Psoas muscle (tissue), 8 donors: ENCODE data around the gene AGR3. TPM values are rescaled to one million over a fixed set of nuclear protein-coding genes. Genes with fewer than 3 reads are reported as not detected.

Source experiments
- ATAC-seq, 4 donors: fragments of 200-7000 bp; cut with Tn5 transposase; one replicate each; pipeline ENCODE4 v1.9.1; 2020; ENCODE audit warnings: moderate library complexity in 3 of 4, mild to moderate bottlenecking in 2 of 4
- DNase-seq, 2 donors: peaks; one replicate each; pipeline ENCODE4 v3.0.0-alpha.2; 2020
- H3K27ac ChIP-seq: fragments of 200-600 bp; one replicate; pipeline ENCODE4 v1.8.0; 2022
- H3K27me3 ChIP-seq, 3 donors: fragments of 200-600 bp in 1 of 3; one replicate each; pipeline versions ENCODE4 v1.6.1 to v1.8.0; 2013 to 2022; ENCODE audit warnings: low read length in 2 of 3, mild to moderate bottlenecking in 2 of 3, moderate library complexity in 1 of 3; ENCODE audit not compliant: insufficient read depth in 3 of 3
- H3K36me3 ChIP-seq, 2 donors: fragments of 200-600 bp in 1 of 2; one replicate each; pipeline versions ENCODE4 v1.6.1 to v1.8.0; 2013 to 2022; ENCODE audit warnings: low read depth in 1 of 2, mild to moderate bottlenecking in 1 of 2, moderate library complexity in 1 of 2; ENCODE audit not compliant: insufficient read depth in 1 of 2
- H3K4me1 ChIP-seq: fragments of 200-600 bp; one replicate; pipeline ENCODE4 v1.8.0; 2022
- H3K4me3 ChIP-seq: fragments of 200-600 bp; one replicate; pipeline ENCODE4 v1.8.0; 2022; ENCODE audit warnings: mild to moderate bottlenecking
- H3K9me3 ChIP-seq: fragments of 200-600 bp; one replicate; pipeline ENCODE4 v1.8.0; 2022
- WGBS, 3 donors: extraction: QIAGEN DNeasy Blood & Tissue Kit; methylation state at CpG; one replicate each; pipeline versions ENCODE4 v1.1.6 to v1.1.7; 2013; 5-methylcytosine and 5-hydroxymethylcytosine counted together
- intact Hi-C, 2 donors: fragments of 100-400 bp; cut with DNase I; formaldehyde crosslinking; loops; one replicate each; pipeline versions ENCODE4 v1.11.0 to v1.14.2; 2022
- long read RNA-seq, 2 donors: library from polyadenylated mRNA; unstranded; transcript quantifications; one replicate each; pipeline ENCODE4 v2.0.0, GENCODE V29; 2021
- polyA plus RNA-seq, 3 donors: library from polyadenylated mRNA; stranded (reverse); fragments of 200-250 nt; gene quantifications; one replicate each; pipeline ENCODE4 v1.2.3, GENCODE V29; 2013
- total RNA-seq, 4 donors: library from RNA; stranded (reverse); fragmentation: NEBNext Ultra II Directional in 2 of 4; extraction: Animal tissue kit (Norgen Biotek cat#: 25700) in 2 of 4; gene quantifications; one replicate each; pipeline versions ENCODE4 v1.2.1 to v1.2.4, GENCODE V29; 2021 to 2023
- TF ChIP-seq, protein P1 (sequence below): fragments of 200-600 bp; IDR thresholded peaks from one replicate; pipeline ENCODE4 v1.8.0; 2022; ENCODE audit warnings: antibody characterized with exemption
- donor health status: healthy with polysubstance abuse.
- donor health status: DM: no; HTN: no; CAD: no; lungs with moderate emphysema.
- donor health status: Bipolar disorder and iron deficiency.
- donor health status: healthy.
- donor health status: DM: yes; HTN: yes; CAD: no.
- donor health status: DM: no; HTN: no; CAD: no.
- donor health status: DM: no; HTN: no; CAD: no.
- donor health status: DM: yes; HTN: yes; CAD: no.

The AGR3 gene
- total RNA-seq, result not detected
- polyA plus RNA-seq, result under 1 TPM in 1 of 3 donors, not detected in 2; 0.31 TPM
- long read RNA-seq, donor 1, result 0 reads
- long read RNA-seq, donor 2, result 0 reads

DNA sequence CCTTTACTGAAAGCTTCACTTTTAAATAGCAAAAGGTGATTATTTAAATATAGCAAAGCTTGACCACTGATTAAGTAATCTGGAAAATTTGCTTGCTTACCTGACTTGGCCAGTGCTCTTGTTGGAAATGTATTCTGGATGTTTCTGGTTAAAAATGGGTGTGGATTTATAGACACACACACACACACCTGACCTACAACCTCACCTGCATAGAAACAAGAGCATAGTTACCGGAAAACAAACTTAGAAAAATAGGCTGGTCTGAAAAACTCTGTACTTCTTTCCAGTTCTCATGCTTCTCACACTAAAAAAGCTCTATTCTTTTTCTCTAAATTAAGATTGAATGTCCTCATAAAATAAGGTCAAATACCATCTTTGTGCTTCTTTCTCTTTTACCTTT, at the start of gene AGR3:
Gene AGR3 (minus strand): TSS at position 140 of the 400 bp plus-strand sequence. CDS start 3,365 bp downstream, outside the sequence.
- TF ChIP-seq, protein P1, sequence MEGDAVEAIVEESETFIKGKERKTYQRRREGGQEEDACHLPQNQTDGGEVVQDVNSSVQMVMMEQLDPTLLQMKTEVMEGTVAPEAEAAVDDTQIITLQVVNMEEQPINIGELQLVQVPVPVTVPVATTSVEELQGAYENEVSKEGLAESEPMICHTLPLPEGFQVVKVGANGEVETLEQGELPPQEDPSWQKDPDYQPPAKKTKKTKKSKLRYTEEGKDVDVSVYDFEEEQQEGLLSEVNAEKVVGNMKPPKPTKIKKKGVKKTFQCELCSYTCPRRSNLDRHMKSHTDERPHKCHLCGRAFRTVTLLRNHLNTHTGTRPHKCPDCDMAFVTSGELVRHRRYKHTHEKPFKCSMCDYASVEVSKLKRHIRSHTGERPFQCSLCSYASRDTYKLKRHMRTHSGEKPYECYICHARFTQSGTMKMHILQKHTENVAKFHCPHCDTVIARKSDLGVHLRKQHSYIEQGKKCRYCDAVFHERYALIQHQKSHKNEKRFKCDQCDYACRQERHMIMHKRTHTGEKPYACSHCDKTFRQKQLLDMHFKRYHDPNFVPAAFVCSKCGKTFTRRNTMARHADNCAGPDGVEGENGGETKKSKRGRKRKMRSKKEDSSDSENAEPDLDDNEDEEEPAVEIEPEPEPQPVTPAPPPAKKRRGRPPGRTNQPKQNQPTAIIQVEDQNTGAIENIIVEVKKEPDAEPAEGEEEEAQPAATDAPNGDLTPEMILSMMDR, result no peak
- 87 to 97% (median 91%) methylated on average over 1 of the region's 1 CpG for WGBS, 3 donors
- Histone ChIP-seq H3K27ac (no peak within 1 kb of the TSS), H3K4me3 (no peak within 1 kb of the TSS), H3K36me3 (no peaks in the 10 kb centered on the region), H3K9me3 (no peaks in the 10 kb centered on the region), H3K4me1 (no peaks in the 10 kb centered on the region), H3K27me3 (no peaks in the 10 kb centered on the region)
- no peak for ATAC-seq
- intact Hi-C loops, result no loop called here
- no peak for DNase-seq

DNA sequence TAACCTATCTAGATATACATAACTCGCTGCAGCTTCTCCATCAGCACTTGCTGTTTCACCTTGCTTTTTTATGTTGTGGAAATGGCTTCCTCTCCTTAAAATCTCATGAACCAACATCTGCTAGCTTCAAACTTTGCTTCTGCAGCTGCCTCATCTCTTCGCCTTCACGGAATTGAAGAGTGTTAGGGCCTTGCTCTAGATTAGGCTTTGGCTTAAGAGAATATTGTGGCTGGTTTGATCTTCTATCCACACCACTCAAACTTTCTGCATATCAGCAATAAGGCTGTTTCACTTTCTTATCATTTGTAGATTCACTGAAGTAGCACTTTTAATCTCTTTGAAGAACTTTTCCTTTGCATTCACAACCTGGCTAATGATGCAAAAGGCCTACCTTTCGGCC, 49.2 kb upstream of the AGR3 start:
- H3K36me3 ChIP-seq, result no peaks in the 10 kb centered on the region
- H3K4me3 ChIP-seq, result no peak overlapping the region
- WGBS, 3 donors, result 88 to 96% (median 96%) methylated on average over 4 of the region's 4 CpGs
- DNase-seq, result no peak
- ATAC-seq, result no peak
- intact Hi-C loops, result no loop called here
- H3K9me3 ChIP-seq, result no peaks in the 10 kb centered on the region
- no peaks in the 10 kb centered on the region for H3K4me1 ChIP-seq
- H3K27ac ChIP-seq, result no peak overlapping the region
- TF ChIP-seq, protein P1, result no peak
- no peaks in the 10 kb centered on the region for H3K27me3 ChIP-seq

DNA sequence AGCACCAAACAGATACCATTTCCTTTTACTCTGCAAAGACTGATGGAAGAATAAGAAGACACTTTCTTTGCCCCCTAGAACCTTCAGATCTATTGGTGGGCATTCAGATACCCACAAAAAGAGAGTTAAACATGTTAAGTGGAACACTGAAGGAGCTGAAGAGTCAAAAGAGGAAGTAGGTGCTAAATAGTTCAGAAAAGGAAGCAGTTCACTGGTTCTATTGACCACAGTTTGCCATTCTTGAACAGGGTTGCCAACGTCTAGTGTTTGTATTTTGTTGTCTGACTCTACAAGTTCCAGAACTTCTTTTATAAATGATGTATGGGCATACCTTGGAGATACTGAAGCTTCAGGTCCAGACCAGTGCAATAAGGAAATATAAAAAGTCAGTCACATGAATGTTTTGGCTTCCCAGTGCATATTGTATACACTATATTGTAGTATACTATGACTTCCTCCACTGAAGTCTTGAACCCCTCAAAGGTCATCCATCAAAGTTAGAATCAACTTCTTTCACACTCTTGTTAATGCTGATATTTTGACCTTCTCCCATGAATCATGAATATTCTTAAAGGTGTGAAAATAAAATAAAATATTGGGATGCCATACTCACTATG, 47.5 kb upstream of the AGR3 start:
- ATAC-seq, result no peak
- Histone ChIP-seq H3K27me3 (no peaks in the 10 kb centered on the region), H3K36me3 (no peaks in the 10 kb centered on the region), H3K4me1 (no peaks in the 10 kb centered on the region), H3K4me3 (no peak overlapping the region), H3K27ac (no peak overlapping the region), H3K9me3 (no peaks in the 10 kb centered on the region)
- intact Hi-C loops, result no loop called here
- 70 to 74% (median 70%) methylated on average over 1 of the region's 1 CpG for WGBS, 3 donors
- TF ChIP-seq, protein P1, result no peak
- DNase-seq, result no peak

DNA sequence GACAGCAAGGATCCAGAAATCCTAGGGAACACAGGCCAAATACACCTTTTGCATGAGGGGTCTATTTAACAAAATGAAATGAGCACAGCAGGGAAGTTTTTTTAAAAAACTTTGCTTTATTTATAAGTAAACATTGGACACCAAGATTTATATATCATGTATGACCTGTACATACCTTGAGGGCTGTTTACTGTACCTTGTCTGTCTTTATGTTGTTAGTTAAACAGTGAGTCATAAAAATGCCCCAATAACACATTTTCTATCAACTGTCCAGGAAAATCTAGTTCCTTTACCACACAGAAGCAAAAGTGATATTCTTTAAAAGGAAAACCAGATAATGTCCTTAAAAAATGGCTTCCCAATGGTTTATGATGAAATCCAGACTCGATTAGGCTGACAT, 45.1 kb upstream of the AGR3 start:
- Histone ChIP-seq H3K4me3 (no peak overlapping the region), H3K36me3 (no peaks in the 10 kb centered on the region), H3K27me3 (no peaks in the 10 kb centered on the region), H3K4me1 (no peaks in the 10 kb centered on the region), H3K9me3 (no peaks in the 10 kb centered on the region), H3K27ac (no peak overlapping the region)
- ATAC-seq, result no peak
- intact Hi-C loops, result no loop called here
- TF ChIP-seq, protein P1, result no peak
- no peak for DNase-seq
- 73 to 77% (median 73%) methylated on average over 1 of the region's 1 CpG for WGBS, 3 donors

DNA sequence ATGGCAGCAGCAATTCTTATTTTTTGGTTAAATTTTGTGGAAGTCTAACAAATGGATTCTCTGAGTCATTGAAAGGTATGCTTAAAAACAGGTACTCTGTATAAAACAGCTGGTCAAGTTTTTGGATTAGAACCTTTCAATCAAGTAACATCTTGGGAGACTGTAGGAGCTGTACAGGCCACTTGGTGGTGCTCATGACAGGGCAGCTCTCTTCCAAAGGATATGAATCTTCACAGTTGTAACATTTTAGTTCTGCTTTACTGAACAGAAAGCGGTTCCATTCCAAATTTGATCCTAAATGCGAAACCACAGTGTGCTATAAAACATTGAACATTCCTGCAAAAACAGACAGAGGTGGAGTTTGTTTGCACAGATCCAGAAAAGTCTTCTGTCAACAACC, 44.5 kb upstream of the AGR3 start:
- WGBS, 3 donors, result 23 to 40% (median 26%) methylated on average over 2 of the region's 2 CpGs
- intact Hi-C loops, result no loop called here
- Histone ChIP-seq H3K27ac (no peak overlapping the region), H3K36me3 (no peaks in the 10 kb centered on the region), H3K4me3 (no peak overlapping the region), H3K27me3 (no peaks in the 10 kb centered on the region), H3K9me3 (no peaks in the 10 kb centered on the region), H3K4me1 (no peaks in the 10 kb centered on the region)
- ATAC-seq (peak in 1 of 4 donors; percentile 50), DNase-seq (no peak)
- TF ChIP-seq, protein P1, result peak; percentile 36
